ENCODE results near the gene TEX26.

Gene TEX26

GRCh38 chr13:30957258-30957943 lies 24.9 kb downstream of the TEX26 start:
- no peak for DNase-seq (ENCODE audit: low read depth)
- no peak for TF ChIP-seq CTCF (IDR thresholded peaks at IDR 0.05; ENCODE audit: insufficient read depth, low read depth, low read length, missing control alignments)
- no peak overlapping the region for H3K4me3 ChIP-seq (ENCODE audit: low read depth, low read length)

GRCh38 chr13:30959678-30960077 lies 27.2 kb downstream of the TEX26 start:
- TF ChIP-seq CTCF (IDR thresholded peaks at IDR 0.05; ENCODE audit: insufficient read depth, low read depth, low read length, missing control alignments): no peak
- no peak overlapping the region for H3K4me3 ChIP-seq (ENCODE audit: low read depth, low read length)
- no peak for DNase-seq (ENCODE audit: low read depth)

GRCh38 chr13:30963791-30964190 lies 31.3 kb downstream of the TEX26 start:
- TF ChIP-seq CTCF (IDR thresholded peaks at IDR 0.05; ENCODE audit: insufficient read depth, low read depth, low read length, missing control alignments): no peak
- H3K4me3 ChIP-seq (ENCODE audit: low read depth, low read length): no peak overlapping the region
- no peak for DNase-seq (ENCODE audit: low read depth)

- TF ChIP-seq CTCF (IDR thresholded peaks at IDR 0.05; ENCODE audit: insufficient read depth, low read depth, low read length, missing control alignments): no peak
- H3K4me3 ChIP-seq (ENCODE audit: low read depth, low read length): no peak overlapping the region
- no peak for DNase-seq (ENCODE audit: low read depth)
These were observed 32.9 kb downstream of the TEX26 start for GRCh38 chr13:30965380-30965779.

GRCh38 chr13:30966101-30966500 lies 33.6 kb downstream of the TEX26 start:
- TF ChIP-seq CTCF (IDR thresholded peaks at IDR 0.05; ENCODE audit: insufficient read depth, low read depth, low read length, missing control alignments): no peak
- DNase-seq (ENCODE audit: low read depth): no peak
- no peak overlapping the region for H3K4me3 ChIP-seq (ENCODE audit: low read depth, low read length)

- no peak for DNase-seq (ENCODE audit: low read depth)
- no peak for TF ChIP-seq CTCF (IDR thresholded peaks at IDR 0.05; ENCODE audit: insufficient read depth, low read depth, low read length, missing control alignments)
- no peak overlapping the region for H3K4me3 ChIP-seq (ENCODE audit: low read depth, low read length)
These were observed 36.4 kb downstream of the TEX26 start for GRCh38 chr13:30968846-30969245.

- DNase-seq (ENCODE audit: low read depth): no peak
- no peak for TF ChIP-seq CTCF (IDR thresholded peaks at IDR 0.05; ENCODE audit: insufficient read depth, low read depth, low read length, missing control alignments)
These were observed 39.1 kb downstream of the TEX26 start for GRCh38 chr13:30971575-30971974.

More at GRCh38 chr13:30971575-30971974, 39.1 kb downstream of the TEX26 start:
- no peak overlapping the region for H3K4me3 ChIP-seq (ENCODE audit: low read depth, low read length)
